PC-3 (cell line): ENCODE measurements around the gene SRPX2.

Source experiments
- CTCF ChIP-seq: fragments of 300-600 bp; sonication (generic); conservative IDR thresholded peaks from 2 replicates; pipeline ENCODE4 v1.5.1; 2017; ENCODE audit warnings: antibody characterized with exemption, low read depth, mild to moderate bottlenecking, low read length
- EZH2 ChIP-seq: fragments of 300-600 bp; sonication (generic); IDR thresholded peaks from one replicate; pipeline ENCODE4 v1.6.1; 2017; ENCODE audit warnings: antibody characterized with exemption, mild to moderate bottlenecking, low read length; ENCODE audit not compliant: unreplicated experiment
- EZH2phosphoT487 ChIP-seq: fragments of 300-600 bp; sonication (generic); IDR thresholded peaks from 2 replicates; pipeline ENCODE4 v1.6.1; 2018; ENCODE audit warnings: mild to moderate bottlenecking, antibody characterized with exemption, low read length, borderline replicate concordance

GRCh38 chrX:100696699-100697351, 52.8 kb downstream of the SRPX2 start:
- no peak for TF ChIP-seq CTCF
- TF ChIP-seq EZH2 = no peak
- no peak for TF ChIP-seq EZH2phosphoT487
